ENCODE results near the gene BCAM.

GRCh38 chr19:44812142-44812718 lies 3.3 kb downstream of the BCAM start:
- no peak for TF ChIP-seq CTCF (tag by site-specific recombination; IDR thresholded peaks at IDR 0.05)
- no peak for TF ChIP-seq ZNF274 (IDR thresholded peaks at IDR 0.05; ENCODE audit: low read length)
- no peak for TF ChIP-seq ZNF274 (tag by site-specific recombination; IDR thresholded peaks at IDR 0.05; ENCODE audit: borderline replicate concordance)
- TF ChIP-seq ZBTB21 (tag by site-specific recombination; IDR thresholded peaks at IDR 0.05), result no peak
- no peak for TF ChIP-seq ZNF155 (tag by site-specific recombination; IDR thresholded peaks at IDR 0.05)
- no peak for TF ChIP-seq ZNF133 (tag by site-specific recombination; IDR thresholded peaks at IDR 0.05)
- no peak for TF ChIP-seq ZNF510 (tag by site-specific recombination; IDR thresholded peaks at IDR 0.05; ENCODE audit: insufficient replicate concordance)
- no peak for TF ChIP-seq ZBTB8A (tag by site-specific recombination; IDR thresholded peaks at IDR 0.05)
- TF ChIP-seq ZNF335 (tag by site-specific recombination; conservative IDR thresholded peaks at IDR 0.05), result no peak
- TF ChIP-seq ZNF433 (tag by site-specific recombination; IDR thresholded peaks at IDR 0.05; ENCODE audit: low read depth), result no peak
- TF ChIP-seq BCL11B (tag by site-specific recombination; IDR thresholded peaks at IDR 0.05; ENCODE audit: low read depth), result no peak
- TF ChIP-seq ZNF558 (tag by site-specific recombination; IDR thresholded peaks at IDR 0.05), result no peak
- no peak for TF ChIP-seq ZBTB17 (tag by site-specific recombination; IDR thresholded peaks at IDR 0.05)
- TF ChIP-seq ZNF544 (tag by site-specific recombination; IDR thresholded peaks at IDR 0.05), result no peak

All from HEK293 (cell line).